HEK293T (cell line): ENCODE measurements around the gene DGAT2.

Experiments used
- BHLHE40 ChIP-seq: fragments of 450-650 bp; IDR thresholded peaks from 2 replicates; pipeline ENCODE4 v1.6.1; 2016; ENCODE audit warnings: mild to moderate bottlenecking, moderate library complexity, borderline replicate concordance
- FOXK2 ChIP-seq: fragments of 450-650 bp; IDR thresholded peaks from 2 replicates; pipeline ENCODE4 v1.6.1; 2016; ENCODE audit warnings: mild to moderate bottlenecking
- FOXM1 ChIP-seq: fragments of 450-650 bp; IDR thresholded peaks from 2 replicates; pipeline ENCODE4 v1.6.1; 2017; ENCODE audit warnings: mild to moderate bottlenecking, borderline replicate concordance
- HDGF ChIP-seq: fragments of 450-650 bp; IDR thresholded peaks from 2 replicates; pipeline ENCODE4 v1.6.1; 2017; ENCODE audit warnings: antibody characterized with exemption, borderline replicate concordance
- ZNF384 ChIP-seq: fragments of 450-650 bp; IDR thresholded peaks from 2 replicates; pipeline ENCODE4 v1.6.1; 2016
- TF ChIP-seq, protein P1 (sequence below): fragments of 450-650 bp; IDR thresholded peaks from 2 replicates; pipeline ENCODE4 v1.6.1; 2016

DNA sequence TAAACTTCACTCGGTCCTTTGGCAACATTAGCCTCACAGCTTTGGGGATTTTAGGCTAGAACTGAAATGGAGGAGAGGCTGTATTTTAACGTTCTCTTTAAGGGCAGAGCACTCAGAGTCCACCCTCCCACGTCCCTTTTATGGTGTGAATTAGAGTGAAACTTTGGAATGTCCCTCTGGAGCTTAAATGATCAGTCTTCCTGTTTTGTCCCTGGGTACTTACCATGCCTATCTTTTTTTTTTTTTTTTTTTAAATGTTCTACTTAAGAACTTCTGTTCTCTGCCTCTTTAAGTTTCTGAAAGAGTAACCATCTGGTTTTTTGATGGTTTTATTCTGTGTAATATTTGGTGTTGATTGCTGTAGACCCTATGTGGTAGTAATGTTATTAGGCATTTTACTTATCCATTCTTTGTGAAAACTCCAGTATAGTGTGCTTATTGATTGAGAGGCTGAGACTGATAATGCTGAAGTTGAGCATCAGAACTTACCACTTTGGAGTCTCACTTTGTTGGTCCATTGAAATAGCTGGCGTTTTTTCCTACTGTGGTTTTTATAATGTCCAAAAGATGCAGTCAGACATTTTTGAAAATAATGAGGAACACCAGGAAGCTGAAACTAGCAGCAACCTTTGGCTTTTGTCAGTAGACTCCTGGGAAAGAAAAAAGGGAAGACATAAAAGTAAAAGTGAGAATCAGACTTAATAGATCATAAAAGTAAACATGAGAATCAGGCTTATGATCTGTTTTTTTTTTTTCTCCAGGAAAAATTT, 58.1 kb downstream of the DGAT2 start:
- TF ChIP-seq, protein P1, sequence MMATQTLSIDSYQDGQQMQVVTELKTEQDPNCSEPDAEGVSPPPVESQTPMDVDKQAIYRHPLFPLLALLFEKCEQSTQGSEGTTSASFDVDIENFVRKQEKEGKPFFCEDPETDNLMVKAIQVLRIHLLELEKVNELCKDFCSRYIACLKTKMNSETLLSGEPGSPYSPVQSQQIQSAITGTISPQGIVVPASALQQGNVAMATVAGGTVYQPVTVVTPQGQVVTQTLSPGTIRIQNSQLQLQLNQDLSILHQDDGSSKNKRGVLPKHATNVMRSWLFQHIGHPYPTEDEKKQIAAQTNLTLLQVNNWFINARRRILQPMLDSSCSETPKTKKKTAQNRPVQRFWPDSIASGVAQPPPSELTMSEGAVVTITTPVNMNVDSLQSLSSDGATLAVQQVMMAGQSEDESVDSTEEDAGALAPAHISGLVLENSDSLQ = no peak
- TF ChIP-seq FOXK2 (no peak), FOXM1 (no peak), BHLHE40 (no peak), HDGF (no peak), ZNF384 (no peak; the same call in 1 of the 2 replicates)
